Measurements from ENCODE around the gene MUC22.
"Not testable (repeated sequence)": the region's sequence is repeated elsewhere in the genome, so short reads cannot be mapped to it uniquely, and the experiment has no call there.

The MUC22 gene

DNA sequence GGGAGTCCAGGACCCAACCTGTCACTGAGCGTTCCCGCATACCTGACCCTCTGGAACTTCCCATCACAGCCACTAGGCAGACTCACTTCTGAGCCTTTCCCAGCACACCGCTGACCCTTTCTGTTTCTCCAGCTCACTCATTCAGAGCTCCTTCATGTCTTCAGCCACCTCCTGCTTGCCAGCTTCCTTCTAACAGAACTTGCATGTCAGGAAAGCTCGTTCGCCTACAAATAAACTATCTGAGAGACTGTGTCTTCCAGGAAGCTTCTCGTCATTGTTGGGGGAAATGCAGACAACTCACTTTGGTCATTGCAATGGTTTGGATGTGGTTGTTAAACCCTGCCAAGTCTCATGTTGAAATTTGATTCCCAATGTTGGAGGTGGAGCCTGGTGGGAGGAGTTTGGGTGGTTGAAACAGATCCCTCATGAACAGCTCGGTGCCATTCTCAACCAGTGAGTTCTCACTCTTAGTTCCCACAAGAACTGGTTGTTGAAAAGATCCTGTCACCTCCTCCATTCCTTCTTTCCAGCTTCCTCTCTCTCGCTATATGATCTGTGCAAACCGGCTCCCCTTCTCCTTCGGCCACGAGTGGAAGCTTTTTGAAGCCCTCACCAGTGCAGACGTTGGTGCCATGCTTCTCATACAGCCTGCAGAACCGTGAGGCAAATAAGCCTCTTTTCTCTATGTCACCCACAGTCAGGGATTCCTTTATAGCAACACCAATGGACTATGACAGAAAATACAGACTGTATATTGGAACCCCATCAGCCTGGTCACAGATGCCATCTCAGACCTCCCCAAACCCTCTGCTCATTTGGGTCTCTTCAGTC is 28.1 kb upstream of the MUC22 start:
- Mint-ChIP-seq H3K36me3 (ENCODE audit: low read depth) (no peaks in the 10 kb centered on the region), H3K27me3 (peaks cover 50% of the 10 kb centered on the region)

GRCh38 chr6:30983439-30983838 is 26.8 kb upstream of the MUC22 start, which contains the start of gene MUC21:
Gene MUC21 (plus strand): TSS chr6:30983718. CDS start chr6:30983959, 241 bp downstream.
- Mint-ChIP-seq H3K9me3 (no peaks in the 10 kb centered on the region), H3K4me3 (no peak within 1 kb of the TSS), H3K36me3 (ENCODE audit: low read depth) (no peaks in the 10 kb centered on the region), H3K27me3 (peaks cover 45% of the 10 kb centered on the region), H3K27ac (no peak within 1 kb of the TSS), H3K4me1 (ENCODE audit: low read depth) (peaks cover 14% of the 10 kb centered on the region)
- intact Hi-C loops (cut with micrococcal nuclease) = no loop called here

More for the DNA sequence above, 28.1 kb upstream of the MUC22 start:
- no peaks in the 10 kb centered on the region for H3K9me3 Mint-ChIP-seq
- H3K4me3 Mint-ChIP-seq = no peak overlapping the region
- no peak overlapping the region for H3K27ac Mint-ChIP-seq
- intact Hi-C loops (cut with micrococcal nuclease) = no loop called here
- H3K4me1 Mint-ChIP-seq (ENCODE audit: low read depth) = peaks cover 9% of the 10 kb centered on the region

DNA sequence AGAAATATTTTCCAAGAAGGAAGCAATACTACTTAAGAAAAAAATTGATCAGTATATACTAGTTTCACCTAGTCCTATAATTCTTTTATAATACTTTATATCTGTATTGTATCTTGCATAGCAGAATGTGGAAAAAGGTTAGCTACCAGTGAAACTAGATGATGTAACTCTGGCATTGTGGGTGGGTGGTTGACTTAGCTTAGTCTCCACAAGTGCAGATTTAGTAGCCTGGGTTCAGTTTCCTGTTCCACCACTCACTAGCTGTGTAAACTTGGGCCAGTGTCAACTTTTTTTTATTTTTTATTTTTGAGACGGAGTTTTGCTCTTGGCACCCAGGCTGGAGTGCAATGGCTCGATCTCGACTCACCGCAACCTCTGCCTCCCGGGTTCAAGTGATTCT is 24.8 kb upstream of the MUC22 start:
- no peak overlapping the region for H3K4me3 Mint-ChIP-seq
- H3K4me1 Mint-ChIP-seq (ENCODE audit: low read depth) = peaks cover 14% of the 10 kb centered on the region
- intact Hi-C loops (cut with micrococcal nuclease) = no loop called here
- peaks cover 37% of the 10 kb centered on the region for H3K27me3 Mint-ChIP-seq
- no peaks in the 10 kb centered on the region for H3K36me3 Mint-ChIP-seq (ENCODE audit: low read depth)
- H3K9me3 Mint-ChIP-seq = no peaks in the 10 kb centered on the region
- H3K27ac Mint-ChIP-seq = no peak overlapping the region

DNA sequence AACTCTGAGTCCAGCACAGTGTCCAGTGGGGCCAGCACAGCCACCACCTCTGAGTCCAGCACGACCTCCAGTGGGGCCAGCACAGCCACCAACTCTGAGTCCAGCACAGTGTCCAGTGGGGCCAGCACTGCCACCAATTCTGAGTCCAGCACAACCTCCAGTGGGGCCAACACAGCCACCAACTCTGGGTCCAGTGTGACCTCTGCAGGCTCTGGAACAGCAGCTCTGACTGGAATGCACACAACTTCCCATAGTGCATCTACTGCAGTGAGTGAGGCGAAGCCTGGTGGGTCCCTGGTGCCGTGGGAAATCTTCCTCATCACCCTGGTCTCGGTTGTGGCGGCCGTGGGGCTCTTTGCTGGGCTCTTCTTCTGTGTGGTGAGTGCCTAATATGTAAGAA is 23.0 kb upstream of the MUC22 start:
- intact Hi-C loops (cut with micrococcal nuclease) = no loop called here
- peaks cover 25% of the 10 kb centered on the region for H3K27me3 Mint-ChIP-seq
- no peak overlapping the region for H3K27ac Mint-ChIP-seq
- no peaks in the 10 kb centered on the region for H3K9me3 Mint-ChIP-seq
- H3K4me1 Mint-ChIP-seq (ENCODE audit: low read depth) = peaks cover 8% of the 10 kb centered on the region
- H3K4me3 Mint-ChIP-seq = no peak overlapping the region
- no peaks in the 10 kb centered on the region for H3K36me3 Mint-ChIP-seq (ENCODE audit: low read depth)

GRCh38 chr6:30988209-30988825 is 22.0 kb upstream of the MUC22 start:
- H3K4me1 Mint-ChIP-seq (ENCODE audit: low read depth) = peaks cover 5% of the 10 kb centered on the region

GRCh38 chr6:30990422-30991086 is 19.7 kb upstream of the MUC22 start:
- no peaks in the 10 kb centered on the region for H3K36me3 Mint-ChIP-seq (ENCODE audit: low read depth)

More at GRCh38 chr6:30988209-30988825, 22.0 kb upstream of the MUC22 start:
- Mint-ChIP-seq H3K4me3 (no peak overlapping the region), H3K36me3 (ENCODE audit: low read depth) (no peaks in the 10 kb centered on the region), H3K27me3 (peaks cover 17% of the 10 kb centered on the region), H3K27ac (no peak overlapping the region), H3K9me3 (no peaks in the 10 kb centered on the region)
- intact Hi-C loops (cut with micrococcal nuclease) = no loop called here

GRCh38 chr6:30991891-30992290 is 18.4 kb upstream of the MUC22 start:
- H3K36me3 Mint-ChIP-seq (ENCODE audit: low read depth) = no peaks in the 10 kb centered on the region
- no peak overlapping the region for H3K27ac Mint-ChIP-seq
- H3K27me3 Mint-ChIP-seq = peaks cover 7% of the 10 kb centered on the region
- intact Hi-C loops (cut with micrococcal nuclease) = no loop called here
- H3K4me3 Mint-ChIP-seq = no peak overlapping the region
- H3K9me3 Mint-ChIP-seq = no peaks in the 10 kb centered on the region
- peaks cover 5% of the 10 kb centered on the region for H3K4me1 Mint-ChIP-seq (ENCODE audit: low read depth)

More at GRCh38 chr6:30990422-30991086, 19.7 kb upstream of the MUC22 start:
- Mint-ChIP-seq H3K27ac (no peak overlapping the region), H3K4me3 (no peak overlapping the region), H3K9me3 (no peaks in the 10 kb centered on the region), H3K4me1 (ENCODE audit: low read depth) (peaks cover 5% of the 10 kb centered on the region), H3K27me3 (peaks cover 11% of the 10 kb centered on the region)
- intact Hi-C loops (cut with micrococcal nuclease) = no loop called here

GRCh38 chr6:30997301-30997700 is 13.0 kb upstream of the MUC22 start:
- Mint-ChIP-seq H3K27me3 (peaks cover 5% of the 10 kb centered on the region), H3K9me3 (no peaks in the 10 kb centered on the region), H3K27ac (no peak overlapping the region), H3K4me1 (ENCODE audit: low read depth) (no peaks in the 10 kb centered on the region), H3K36me3 (ENCODE audit: low read depth) (no peaks in the 10 kb centered on the region), H3K4me3 (no peak overlapping the region)
- intact Hi-C loops (cut with micrococcal nuclease) = no loop called here

DNA sequence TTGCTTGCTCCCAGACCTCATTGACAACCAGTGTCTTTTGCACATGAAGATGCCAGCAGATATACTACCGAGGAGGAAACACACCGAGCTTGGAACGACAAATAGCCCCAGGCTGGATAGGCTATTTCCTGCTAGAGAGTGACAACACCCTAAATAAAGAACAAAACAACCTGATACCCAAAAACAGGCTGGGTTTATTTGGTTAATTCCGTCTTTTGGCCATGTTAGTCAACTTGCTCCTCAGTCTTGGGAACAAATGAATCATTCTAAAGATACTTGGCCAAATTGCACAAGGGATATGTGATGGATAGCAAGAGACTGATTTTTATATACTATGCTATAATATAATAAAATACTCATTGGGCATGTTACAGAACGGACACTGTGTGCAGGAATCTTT is 11.5 kb upstream of the MUC22 start:
- Mint-ChIP-seq H3K4me3 (no peak overlapping the region), H3K36me3 (ENCODE audit: low read depth) (no peaks in the 10 kb centered on the region), H3K27ac (no peak overlapping the region), H3K9me3 (no peaks in the 10 kb centered on the region), H3K27me3 (peaks cover 6% of the 10 kb centered on the region), H3K4me1 (ENCODE audit: low read depth) (no peaks in the 10 kb centered on the region)
- intact Hi-C loops (cut with micrococcal nuclease) = no loop called here

GRCh38 chr6:31000067-31000860 is 10.0 kb upstream of the MUC22 start:
- intact Hi-C loops (cut with micrococcal nuclease); H3K4me1 Mint-ChIP-seq (ENCODE audit: low read depth); H3K36me3 Mint-ChIP-seq (ENCODE audit: low read depth); H3K27me3 Mint-ChIP-seq; H3K27ac Mint-ChIP-seq; H3K4me3 Mint-ChIP-seq; H3K9me3 Mint-ChIP-seq: not testable (repeated sequence)

DNA sequence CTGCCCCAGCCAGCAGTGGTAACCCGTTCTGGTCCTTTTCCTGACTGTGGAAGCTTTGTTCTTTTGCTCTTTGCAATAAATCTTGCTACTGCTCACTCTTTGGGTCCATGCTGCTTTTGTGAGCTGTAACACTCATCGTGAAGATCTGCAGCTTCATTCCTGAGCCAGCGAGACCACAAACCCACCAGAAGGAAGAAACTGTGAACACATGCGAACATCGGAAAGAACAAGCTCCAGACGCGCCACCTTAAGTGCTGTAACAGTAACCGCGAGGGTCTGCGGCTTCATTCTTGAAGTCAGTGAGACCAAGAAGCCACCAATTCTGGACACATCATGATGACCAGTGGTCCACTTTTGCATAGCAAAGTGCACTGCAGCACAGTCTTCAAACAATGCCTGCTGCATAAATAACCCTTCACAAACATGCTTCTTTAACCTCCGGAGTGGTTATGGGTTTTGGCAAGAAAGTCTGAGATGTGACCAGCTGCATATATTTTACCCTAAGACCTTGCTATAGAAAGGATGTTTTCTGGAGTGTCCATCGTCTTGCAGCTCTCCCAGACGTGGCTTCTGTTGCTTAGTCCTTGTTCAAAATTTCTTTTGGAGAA is 8.9 kb upstream of the MUC22 start:
- no peaks in the 10 kb centered on the region for H3K9me3 Mint-ChIP-seq
- intact Hi-C loops (cut with micrococcal nuclease) = no loop called here
- H3K27ac Mint-ChIP-seq = no peak overlapping the region
- no peak overlapping the region for H3K4me3 Mint-ChIP-seq
- no peaks in the 10 kb centered on the region for H3K36me3 Mint-ChIP-seq (ENCODE audit: low read depth)
- H3K27me3 Mint-ChIP-seq = peaks cover 13% of the 10 kb centered on the region
- peaks cover 7% of the 10 kb centered on the region for H3K4me1 Mint-ChIP-seq (ENCODE audit: low read depth)

DNA sequence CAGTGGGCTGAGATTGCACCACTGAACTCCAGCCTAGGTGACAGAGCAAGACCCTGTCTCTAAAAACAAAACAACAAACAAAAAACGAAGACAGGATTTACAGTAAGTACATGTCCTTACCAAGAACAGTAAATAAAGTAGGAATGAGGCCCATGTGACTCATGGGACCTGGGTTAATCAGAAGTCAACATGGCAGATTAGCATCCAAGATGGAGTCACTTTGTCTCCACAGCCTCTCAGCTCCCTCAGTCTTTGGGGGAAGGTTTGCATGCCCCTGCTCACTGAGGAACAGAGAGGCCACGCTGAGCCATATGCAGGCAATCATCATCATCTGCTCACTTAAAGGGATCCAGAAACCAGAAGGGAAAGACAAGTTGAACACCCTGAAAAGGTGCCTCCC is 7.8 kb upstream of the MUC22 start:
- Mint-ChIP-seq H3K27ac (no peak overlapping the region), H3K27me3 (peaks cover 17% of the 10 kb centered on the region), H3K36me3 (ENCODE audit: low read depth) (no peaks in the 10 kb centered on the region), H3K4me3 (no peak overlapping the region), H3K9me3 (no peaks in the 10 kb centered on the region), H3K4me1 (ENCODE audit: low read depth) (peaks cover 7% of the 10 kb centered on the region)
- intact Hi-C loops (cut with micrococcal nuclease) = no loop called here

- peaks cover 7% of the 10 kb centered on the region for H3K4me1 Mint-ChIP-seq (ENCODE audit: low read depth)
- intact Hi-C loops (cut with micrococcal nuclease) = no loop called here
- H3K36me3 Mint-ChIP-seq (ENCODE audit: low read depth) = no peaks in the 10 kb centered on the region
- H3K9me3 Mint-ChIP-seq = no peaks in the 10 kb centered on the region
- peaks cover 22% of the 10 kb centered on the region for H3K27me3 Mint-ChIP-seq
- H3K27ac Mint-ChIP-seq = no peak overlapping the region
- no peak overlapping the region for H3K4me3 Mint-ChIP-seq
Measured at GRCh38 chr6:31004794-31005193, 5.5 kb upstream of the MUC22 start.
